GM21737 (cell line): ENCODE measurements around the gene BNIP5.

ENCODE experiments used
- ATAC-seq: cut with Tn5 transposase; IDR thresholded peaks from one replicate; pipeline ENCODE4 v1.9.1; 2021; ENCODE audit warnings: mild to moderate bottlenecking, moderate library complexity; ENCODE audit not compliant: unreplicated experiment

Gene BNIP5

DNA sequence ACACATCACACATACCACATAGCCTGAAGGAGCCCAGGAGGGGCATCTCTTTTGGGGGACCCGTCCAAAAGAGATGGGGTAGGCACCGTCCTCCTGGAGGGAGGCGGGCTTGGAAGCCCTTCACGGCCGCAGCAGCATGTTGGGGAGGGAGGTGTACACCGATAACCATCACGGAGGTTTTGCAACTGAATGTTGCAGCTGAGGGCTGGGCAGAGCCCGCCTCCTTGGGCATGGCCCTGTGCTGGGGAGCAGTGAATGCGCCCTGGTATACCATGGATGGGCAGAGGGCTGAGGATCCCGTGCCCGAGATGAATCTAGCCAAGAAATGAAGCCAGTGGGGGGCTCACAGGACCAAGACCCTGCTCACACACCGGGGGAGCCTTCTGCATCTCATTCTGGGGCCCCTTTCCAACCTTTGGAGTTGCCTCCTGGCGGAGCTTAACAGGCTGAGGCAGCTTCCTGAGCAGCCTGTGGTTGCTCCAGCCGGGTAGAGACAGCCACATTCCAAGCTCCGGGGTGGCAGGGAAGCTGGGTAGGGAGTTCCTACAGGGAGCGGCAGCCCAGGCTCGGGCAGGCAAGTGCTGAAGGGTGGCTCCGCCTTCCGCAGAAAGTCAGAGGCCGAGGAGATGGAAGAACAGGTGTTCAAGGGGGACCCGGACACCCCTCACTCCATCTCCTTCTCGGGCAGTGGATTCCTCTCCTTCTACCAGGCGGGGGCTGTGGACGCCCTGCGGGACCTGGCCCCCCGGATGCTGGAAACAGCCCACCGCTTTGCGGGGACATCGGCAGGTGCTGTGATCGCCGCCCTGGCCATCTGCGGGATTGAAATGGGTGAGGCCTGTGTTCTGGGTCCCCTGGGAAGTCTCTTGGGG is 66.6 kb downstream of the BNIP5 start, which contains the start of gene PNPLA1:
PNPLA1 (plus strand) TSS at position 227 of the 872 bp plus-strand sequence; CDS start at position 627, 400 bp downstream.
- ATAC-seq: no peak

DNA sequence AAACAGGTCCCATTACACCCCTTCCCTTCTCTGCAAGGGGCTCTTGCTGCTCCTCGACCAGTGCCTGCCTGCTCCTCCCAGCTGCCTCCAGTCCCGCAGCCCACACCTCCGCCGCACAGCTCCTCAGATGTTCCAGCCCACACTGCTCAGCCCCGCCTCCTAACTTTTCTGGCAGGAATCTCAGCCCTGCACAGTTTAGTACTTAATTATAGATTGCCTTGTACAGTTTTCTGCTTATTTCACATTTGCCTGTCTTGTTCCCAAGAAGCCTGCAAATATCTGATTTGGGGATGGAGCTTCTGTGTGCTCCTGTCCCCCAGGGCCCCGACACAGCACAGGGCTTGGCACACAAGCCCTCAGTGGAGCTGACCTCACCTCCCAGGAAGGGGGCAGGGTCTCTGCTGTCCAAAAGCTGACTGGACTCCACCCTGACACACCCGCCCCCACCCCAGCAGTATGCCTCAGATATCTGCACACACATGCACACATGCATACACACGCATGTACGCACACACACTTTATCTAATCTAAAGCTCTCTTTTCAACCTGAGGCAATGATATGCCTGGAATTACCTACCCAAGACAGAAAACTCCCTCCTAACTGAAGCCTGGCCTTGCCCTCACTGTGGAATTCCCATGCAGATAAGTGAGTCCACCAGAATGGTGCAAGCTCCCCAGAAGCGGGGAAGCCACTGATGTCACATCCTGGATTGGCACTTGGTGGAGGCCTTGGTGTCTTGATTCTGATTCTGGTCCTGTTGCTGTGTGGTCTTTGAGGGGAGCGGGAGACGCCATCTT is 68.0 kb downstream of the BNIP5 start:
- ATAC-seq: no peak

DNA sequence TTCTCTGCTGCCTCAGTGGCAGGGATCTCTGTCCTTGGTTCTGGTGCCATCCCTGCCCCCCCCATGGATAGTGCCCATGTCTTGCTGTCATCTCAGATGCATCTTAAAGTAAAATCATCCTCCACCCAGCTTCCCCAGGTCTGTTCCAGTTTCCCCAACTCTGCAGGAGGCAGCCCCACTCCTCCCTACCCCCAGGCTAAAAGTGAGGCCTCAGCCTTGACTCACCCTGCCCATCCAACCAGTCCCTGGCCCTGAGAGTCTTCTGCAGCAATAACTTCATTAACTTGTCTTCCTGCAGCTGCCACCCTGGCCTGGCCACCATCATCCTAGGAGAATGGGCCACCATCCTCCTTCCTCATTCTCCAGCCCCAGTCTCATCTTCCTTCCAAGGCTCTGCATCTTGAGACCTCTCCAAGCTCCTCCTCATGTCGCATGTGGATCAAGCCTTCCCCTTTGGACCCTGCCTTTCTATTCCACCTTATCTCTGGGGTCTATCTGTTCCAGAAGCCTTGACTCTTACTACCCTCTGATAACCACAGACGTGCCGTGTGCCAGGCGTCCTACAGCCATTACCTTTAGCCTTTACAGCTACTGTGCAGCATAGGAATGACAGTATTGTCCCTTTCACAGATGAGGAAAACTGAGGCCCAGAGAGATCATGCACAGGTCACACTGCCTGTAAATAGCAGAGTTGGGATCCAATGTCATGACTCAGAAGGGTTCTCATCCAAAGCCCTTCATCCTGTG is 68.8 kb downstream of the BNIP5 start:
- ATAC-seq: no peak

DNA sequence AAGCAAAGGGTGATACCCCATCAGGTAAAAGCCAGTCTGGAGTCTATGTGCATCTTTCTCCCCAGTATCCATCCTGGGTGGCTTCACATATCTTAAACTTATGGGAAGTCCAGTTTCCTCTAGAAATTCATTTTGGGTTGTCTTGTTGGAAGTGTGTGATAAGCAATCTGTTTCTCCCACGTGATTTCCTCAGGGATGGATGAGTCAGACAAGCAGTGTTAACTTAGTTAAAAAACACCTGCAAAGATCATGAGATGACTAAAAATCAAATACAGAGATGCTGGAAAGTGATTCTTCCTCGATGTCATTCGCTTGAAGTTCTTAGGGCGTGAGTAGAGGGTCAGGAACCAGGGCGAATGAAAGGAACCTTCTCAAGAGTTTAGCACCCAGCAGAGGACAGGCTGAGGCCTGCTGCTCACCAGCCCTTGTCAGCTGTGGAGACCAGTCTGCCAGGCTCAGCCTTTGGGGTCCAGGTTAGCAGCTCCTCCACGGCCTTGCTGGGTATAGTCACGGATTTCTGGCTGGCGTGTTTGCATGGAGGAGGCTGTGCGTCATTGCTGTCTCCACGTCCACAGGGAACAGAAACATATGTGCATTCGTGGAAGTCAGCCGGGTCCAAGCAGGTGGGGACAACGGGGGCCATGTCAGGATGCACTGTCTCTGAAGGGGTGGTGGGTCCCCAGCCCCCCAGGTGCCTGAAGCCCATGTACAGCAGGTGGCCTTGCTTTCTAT is 69.6 kb downstream of the BNIP5 start:
- ATAC-seq: no peak
